ENCODE data around the gene KDM3B.

GRCh38 chr5:138439477-138440158 lies 87.1 kb downstream of the KDM3B start:
- no peak for TF ChIP-seq POLR2AphosphoS5 (IDR thresholded peaks at IDR 0.05)
- TF ChIP-seq CTCF (IDR thresholded peaks at IDR 0.05) = no peak
- no peak for TF ChIP-seq EP300 (IDR thresholded peaks at IDR 0.05; ENCODE audit: low read depth)

Measured in transverse colon (tissue), 4 donors.